GM21390 (cell line): Measurements from ENCODE around the gene ZFYVE27.
"Not testable (repeated sequence)": the region's sequence is repeated elsewhere in the genome, so short reads cannot be mapped to it uniquely, and the experiment has no call there.

Source experiments
- ATAC-seq: cut with Tn5 transposase; IDR thresholded peaks from one replicate; pipeline ENCODE4 v1.9.1; 2021; ENCODE audit not compliant: unreplicated experiment

The ZFYVE27 gene, protein sequence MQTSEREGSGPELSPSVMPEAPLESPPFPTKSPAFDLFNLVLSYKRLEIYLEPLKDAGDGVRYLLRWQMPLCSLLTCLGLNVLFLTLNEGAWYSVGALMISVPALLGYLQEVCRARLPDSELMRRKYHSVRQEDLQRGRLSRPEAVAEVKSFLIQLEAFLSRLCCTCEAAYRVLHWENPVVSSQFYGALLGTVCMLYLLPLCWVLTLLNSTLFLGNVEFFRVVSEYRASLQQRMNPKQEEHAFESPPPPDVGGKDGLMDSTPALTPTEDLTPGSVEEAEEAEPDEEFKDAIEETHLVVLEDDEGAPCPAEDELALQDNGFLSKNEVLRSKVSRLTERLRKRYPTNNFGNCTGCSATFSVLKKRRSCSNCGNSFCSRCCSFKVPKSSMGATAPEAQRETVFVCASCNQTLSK

GRCh38 chr10:97736902-97737769 lies at the start of gene ZFYVE27:
ZFYVE27 (plus strand) TSS chr10:97737128; CDS start chr10:97738478, 1,350 bp downstream.
- peak; percentile 76 for ATAC-seq

GRCh38 chr10:97687785-97688781 lies 48.8 kb upstream of the ZFYVE27 start:
- ATAC-seq, result no peak

DNA sequence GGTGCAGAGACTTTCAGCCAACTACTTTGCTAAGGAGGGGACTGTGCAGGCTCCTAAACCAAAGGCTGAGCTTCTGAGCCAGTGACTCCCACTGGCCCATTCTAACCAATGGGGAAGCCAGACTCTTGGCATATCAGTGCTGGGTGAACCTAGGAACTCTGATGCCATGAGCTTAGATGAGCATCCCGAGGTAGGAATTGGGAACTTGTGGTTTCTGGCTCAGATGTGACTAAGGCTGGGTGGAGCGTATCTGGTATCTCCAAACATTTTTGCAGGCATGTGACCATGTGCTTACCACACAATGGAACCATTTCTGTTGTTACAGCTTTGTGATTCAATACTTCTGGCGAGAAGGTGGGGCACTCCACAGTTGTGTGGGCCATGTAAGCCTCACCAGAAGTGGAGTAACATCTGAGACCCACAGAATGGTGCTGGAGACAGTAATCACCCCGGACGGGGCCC lies 47.3 kb upstream of the ZFYVE27 start:
- ATAC-seq, result no peak

DNA sequence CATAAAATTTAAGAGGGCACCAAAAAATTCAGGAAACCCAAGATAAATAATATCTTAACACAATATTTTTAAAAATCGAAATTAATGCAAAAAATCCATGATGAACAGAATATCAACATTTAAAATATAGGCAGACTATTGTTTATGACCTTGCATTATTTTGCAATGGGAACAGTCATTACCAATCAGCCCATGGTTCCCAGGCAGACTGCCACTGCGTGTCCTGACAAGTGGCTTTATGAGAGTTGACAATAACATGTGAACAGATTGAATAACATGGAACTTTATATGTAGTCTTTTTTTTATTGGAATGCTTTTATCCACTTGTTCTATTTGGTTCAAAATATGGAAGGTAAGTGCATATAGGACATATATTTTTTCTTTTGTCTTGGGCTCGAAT lies 46.8 kb upstream of the ZFYVE27 start:
- ATAC-seq, result no peak

- not testable (repeated sequence) for ATAC-seq
These were observed 38.8 kb upstream of the ZFYVE27 start for GRCh38 chr10:97698072-97698655.

- peak; percentile 77 for ATAC-seq
These were observed 35.4 kb upstream of the ZFYVE27 start for GRCh38 chr10:97701438-97702069.

GRCh38 chr10:97703398-97704067 lies 33.4 kb upstream of the ZFYVE27 start:
- ATAC-seq, result no peak

- no peak for ATAC-seq
These were observed 32.6 kb upstream of the ZFYVE27 start for GRCh38 chr10:97704341-97704740.

DNA sequence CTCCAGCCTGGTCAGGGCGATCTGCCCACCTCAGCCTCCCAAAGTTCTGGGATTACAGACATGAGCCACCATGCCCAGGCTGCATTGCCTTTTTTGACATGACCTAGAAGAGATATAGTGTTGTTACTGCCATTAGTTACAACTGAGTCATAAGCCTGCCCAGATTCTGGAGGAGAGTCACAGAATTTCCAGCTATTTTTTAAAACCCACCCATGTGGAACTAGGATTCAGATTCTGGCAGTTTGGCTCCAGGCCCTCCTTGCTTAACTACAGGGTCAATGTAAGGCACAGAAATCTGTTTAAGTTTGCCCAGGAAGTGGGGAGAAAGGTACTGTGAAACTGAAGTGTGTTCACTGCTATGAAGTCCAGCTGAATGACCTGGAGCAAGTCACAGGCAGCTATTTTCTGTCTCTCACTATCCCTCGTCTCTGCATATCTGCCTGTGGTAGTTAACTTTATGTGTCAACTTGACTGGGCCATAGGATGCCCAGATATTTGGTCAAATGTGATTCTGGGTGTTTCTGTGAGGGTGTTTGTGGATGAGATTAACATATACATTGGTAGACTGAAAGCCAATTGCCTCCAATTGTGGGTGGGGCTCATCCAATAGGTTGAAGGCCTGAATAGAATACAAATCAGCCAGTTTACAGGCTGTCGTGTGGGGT lies 31.8 kb upstream of the ZFYVE27 start:
- ATAC-seq, result no peak

DNA sequence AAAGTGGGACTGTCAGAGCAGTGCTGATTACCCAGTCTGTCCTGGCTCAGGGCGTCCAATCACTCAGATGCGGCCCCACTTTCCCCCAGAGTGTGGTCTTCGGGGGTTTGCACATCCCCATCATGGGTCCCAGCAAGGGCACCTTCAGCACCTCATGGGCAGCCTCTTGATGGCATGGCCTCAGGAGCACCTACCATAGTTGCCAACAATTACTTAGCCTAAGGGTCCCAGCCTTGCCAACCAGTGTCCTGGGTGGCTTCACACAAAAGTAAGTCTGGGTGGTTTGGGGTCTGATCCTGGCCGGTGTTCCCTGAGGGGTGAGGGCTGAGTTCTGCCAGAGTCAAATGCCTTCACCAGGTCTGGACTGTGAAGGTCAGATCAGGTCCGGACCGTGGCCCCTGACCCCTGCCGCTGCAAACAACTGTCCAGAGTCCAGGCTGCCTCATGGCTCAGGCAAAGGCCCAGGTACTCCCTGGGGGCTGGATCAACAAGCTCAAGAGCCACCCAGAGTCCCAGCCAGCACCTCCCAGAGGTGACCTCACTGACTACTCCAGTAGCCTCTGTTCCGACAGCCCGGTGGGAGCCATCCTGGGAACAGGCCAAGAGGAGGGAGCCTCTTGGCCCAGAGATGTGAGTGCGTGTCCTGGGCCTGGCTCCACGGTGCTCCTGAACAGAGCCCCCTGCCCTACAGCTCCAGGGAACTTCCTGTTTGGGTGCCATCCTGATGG lies 29.6 kb upstream of the ZFYVE27 start:
- ATAC-seq, result no peak

DNA sequence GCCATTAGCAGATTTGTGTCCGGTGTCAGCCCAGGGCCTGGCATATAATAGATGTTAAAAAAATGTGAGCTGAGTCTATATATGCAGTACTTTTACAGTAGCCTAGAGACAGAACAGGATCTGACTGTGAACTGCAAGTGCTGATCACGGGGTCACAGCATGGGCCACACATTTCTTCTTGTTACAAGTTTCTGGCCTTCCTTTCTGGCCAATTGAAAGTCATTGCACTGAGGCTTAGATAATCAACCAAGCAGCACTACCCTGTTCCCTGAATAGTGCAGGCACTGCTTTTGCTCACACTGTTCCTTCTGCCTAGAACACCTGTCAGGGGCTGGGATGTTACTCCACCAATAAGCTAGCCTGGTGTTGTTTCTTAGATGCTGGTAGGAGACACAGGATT lies 28.8 kb upstream of the ZFYVE27 start:
- no peak for ATAC-seq

GRCh38 chr10:97708976-97709946 lies 27.7 kb upstream of the ZFYVE27 start:
- ATAC-seq, result no peak

DNA sequence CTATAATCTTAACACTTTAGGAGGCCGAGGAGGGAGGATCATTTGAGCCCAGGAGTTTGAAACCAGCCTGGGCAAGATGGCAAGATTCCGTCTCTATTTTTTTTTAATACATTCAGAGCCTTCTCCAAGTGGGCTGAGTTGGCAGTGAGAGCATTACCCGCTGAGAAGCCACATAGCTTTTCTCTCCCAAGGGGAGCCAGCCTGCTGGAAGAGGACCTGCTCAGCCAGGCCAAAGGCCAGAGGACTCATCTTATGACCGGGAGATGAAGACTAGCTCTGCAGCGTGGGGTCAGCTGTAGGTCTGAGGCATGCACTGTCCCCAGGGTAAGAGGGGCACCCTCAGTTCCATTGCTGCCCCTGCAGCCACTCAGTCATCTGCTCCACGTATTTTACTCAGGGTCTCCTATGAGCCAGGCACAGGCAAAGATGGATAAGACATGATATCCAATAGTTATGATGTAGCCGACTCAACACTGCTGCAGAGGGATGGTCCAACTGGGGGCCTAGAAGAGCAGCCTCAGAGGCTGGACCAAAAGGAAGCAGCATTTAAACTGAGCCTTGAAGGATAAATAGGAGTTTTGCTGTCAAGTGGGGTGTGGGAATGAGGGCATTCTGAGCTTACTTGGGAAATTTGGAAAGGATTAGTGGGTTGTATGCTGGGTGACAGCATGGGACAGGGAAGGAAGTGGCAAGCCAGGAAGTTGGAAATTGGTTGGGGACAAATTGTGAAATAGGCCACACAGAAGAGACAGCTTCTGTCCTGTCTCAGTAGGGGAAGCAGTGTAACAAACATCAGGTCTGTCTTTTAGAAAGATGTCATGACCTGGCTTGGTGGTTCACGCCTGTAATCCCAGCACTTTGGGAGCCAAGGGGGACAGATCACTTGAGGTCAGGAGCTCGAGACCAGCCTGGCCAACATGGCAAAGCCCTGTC lies 25.0 kb upstream of the ZFYVE27 start:
- ATAC-seq, result no peak

DNA sequence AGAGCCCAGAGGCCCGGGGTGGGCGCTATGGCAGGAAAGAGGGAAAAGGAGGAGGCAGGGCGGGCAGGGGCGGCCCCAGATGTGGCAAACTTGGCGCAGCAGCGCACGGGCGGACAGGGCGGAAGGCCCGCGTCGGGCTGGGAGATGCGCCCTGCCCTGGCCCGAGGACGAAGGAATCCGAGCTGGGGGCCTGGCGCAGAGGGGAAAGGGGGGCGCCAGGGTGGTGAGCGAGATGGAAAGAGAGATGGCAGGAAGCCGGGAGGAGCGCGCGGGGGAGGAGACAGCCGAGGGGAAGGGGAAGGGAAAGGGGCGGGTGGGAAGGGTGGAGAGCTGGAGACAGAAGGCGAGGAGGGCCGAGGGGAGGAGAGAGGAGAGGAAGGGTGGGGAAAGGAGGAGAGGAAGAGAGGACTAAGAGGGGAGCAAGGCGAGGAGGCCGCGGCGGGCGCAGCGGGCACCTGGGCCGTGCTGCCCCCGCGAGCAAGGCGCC lies 23.5 kb upstream of the ZFYVE27 start, which contains the start of gene MARVELD1:
MARVELD1 (plus strand) TSS at position 392 of the 487 bp plus-strand sequence. CDS start 147 bp downstream, outside the sequence.
- ATAC-seq, result no peak

GRCh38 chr10:97713826-97714400 lies 23.0 kb upstream of the ZFYVE27 start:
- peak; percentile 81 for ATAC-seq
